ENCODE data around the gene FAXDC2. TPM values are rescaled to one million over a fixed set of nuclear protein-coding genes. Genes with fewer than 3 reads are reported as not detected.

The FAXDC2 gene
- total and polyA plus RNA-seq, 4 donors: 14.0 to 46.8 (median 28.2) TPM

DNA sequence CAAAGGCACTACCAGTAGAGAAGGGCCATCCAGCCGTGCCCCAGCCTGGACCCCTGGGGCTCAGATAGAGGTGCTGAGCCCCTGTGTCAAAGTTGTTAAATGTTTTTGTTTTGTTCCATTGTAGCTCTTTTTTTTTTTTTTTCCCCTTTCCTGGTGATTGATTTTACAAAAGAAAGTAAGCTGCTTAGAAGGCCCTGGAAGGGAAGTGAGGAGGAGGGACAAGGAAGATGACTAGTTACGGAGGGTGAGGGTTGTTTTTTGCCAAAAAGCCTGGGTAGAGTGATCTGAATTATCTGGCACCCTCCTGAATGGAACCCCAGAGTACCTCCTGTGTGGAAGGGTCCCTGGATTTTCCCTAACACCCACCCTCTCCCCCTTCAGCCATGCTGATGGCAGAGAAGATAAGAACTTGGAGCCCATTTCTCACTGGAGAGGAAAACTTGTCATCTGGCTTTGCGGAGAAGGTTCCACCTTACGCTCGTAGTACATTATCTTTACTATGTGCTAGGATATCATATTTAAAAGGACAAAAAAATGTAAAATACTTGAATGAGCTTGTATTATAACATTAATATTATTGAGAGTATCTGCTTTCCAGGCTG lies 33.4 kb downstream of the FAXDC2 start:
- H3K4me3 ChIP-seq (ENCODE audit: low read length in 2 of 2): no peak overlapping the region
- no peaks in the 10 kb centered on the region for H3K9me3 ChIP-seq (ENCODE audit: control insufficient read depth, low read length)
- no peaks in the 10 kb centered on the region for H3K4me1 ChIP-seq (ENCODE audit: control insufficient read depth in 1 of 2, insufficient read depth in 2 of 2, low read length in 2 of 2)
- DNase-seq (no peak), ATAC-seq (ENCODE audit: low FRiP score) (no peak)
- H3K36me3 ChIP-seq (ENCODE audit: control insufficient read depth in 1 of 2, insufficient read depth in 2 of 2, low read length in 1 of 2): peaks cover 0 to 12% of the 10 kb centered on the region in 2 donors
- intact Hi-C loops (cut with DNase I): no loop called here
- 70 to 76% methylated on average over 5 of the region's 5 CpGs for WGBS, 2 donors
- H3K27me3 ChIP-seq (ENCODE audit: control insufficient read depth in 1 of 2, insufficient read depth in 2 of 2, low read length in 1 of 2): no peaks in the 10 kb centered on the region
- H3K27ac ChIP-seq (ENCODE audit: low read depth in 1 of 2, low read length in 2 of 2): no peak overlapping the region

DNA sequence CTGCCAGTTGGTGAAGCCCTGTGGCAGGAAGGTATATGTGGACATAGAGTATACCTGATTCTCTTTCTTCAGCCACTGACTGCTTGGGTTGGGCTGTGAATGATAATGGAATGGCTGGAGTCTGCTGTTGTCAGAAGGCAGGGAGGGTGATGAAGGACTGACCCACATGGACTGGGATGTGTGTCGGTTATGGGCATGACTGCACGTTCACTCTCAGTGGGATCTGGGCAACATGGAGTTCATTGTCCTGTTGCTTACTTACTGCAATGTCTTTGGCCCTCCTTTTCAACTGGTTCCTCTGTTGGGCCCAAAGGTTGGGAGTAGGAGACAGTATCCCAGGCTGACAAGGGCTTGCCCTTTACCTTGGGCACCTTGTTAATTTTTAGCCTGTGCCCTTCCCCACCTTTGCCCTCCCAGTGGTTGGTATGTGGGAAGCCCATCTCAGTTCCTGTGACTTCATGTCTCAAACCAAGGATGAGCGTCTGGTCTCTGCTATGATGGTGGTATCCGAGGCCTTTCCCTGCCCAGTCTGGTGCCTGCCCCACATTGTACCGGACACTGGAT lies 34.6 kb downstream of the FAXDC2 start:
- Histone ChIP-seq H3K9me3 (ENCODE audit: control insufficient read depth, low read length) (no peaks in the 10 kb centered on the region), H3K4me1 (ENCODE audit: control insufficient read depth in 1 of 2, insufficient read depth in 2 of 2, low read length in 2 of 2) (no peaks in the 10 kb centered on the region), H3K27ac (ENCODE audit: low read depth in 1 of 2, low read length in 2 of 2) (no peak overlapping the region), H3K27me3 (ENCODE audit: control insufficient read depth in 1 of 2, insufficient read depth in 2 of 2, low read length in 1 of 2) (no peaks in the 10 kb centered on the region), H3K36me3 (ENCODE audit: control insufficient read depth in 1 of 2, insufficient read depth in 2 of 2, low read length in 1 of 2) (peaks cover 2 to 13% of the 10 kb centered on the region in 2 donors), H3K4me3 (ENCODE audit: low read length in 2 of 2) (no peak overlapping the region)
- WGBS, 2 donors: 72 to 74% methylated on average over 5 of the region's 5 CpGs
- no peak for ATAC-seq (ENCODE audit: low FRiP score)
- no peak for DNase-seq
- intact Hi-C loops (cut with DNase I): no loop called here

DNA sequence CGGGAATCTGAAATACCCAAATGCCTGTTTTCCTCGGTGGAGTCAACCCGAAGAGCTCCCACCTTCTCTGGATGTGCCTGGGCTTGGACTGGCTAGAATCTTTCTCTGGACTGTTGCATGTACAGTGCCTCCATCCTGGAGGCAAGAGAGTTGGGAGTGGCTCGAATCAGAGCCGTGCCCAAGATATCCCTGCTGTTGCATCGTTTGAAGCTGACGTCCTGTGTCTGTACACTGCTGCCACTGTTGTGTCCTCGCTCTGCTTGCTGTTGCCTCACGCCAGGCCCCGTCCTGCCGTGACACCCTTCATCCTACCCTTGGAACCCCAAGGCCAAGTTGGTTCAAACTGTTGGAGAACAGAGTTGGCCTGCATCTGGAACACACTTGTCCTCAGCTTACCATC lies 35.4 kb downstream of the FAXDC2 start:
- DNase-seq: no peak
- H3K4me1 ChIP-seq (ENCODE audit: control insufficient read depth in 1 of 2, insufficient read depth in 2 of 2, low read length in 2 of 2): no peaks in the 10 kb centered on the region
- peaks cover 2 to 13% of the 10 kb centered on the region in 2 donors for H3K36me3 ChIP-seq (ENCODE audit: control insufficient read depth in 1 of 2, insufficient read depth in 2 of 2, low read length in 1 of 2)
- H3K9me3 ChIP-seq (ENCODE audit: control insufficient read depth, low read length): no peaks in the 10 kb centered on the region
- WGBS, 2 donors: 75 to 81% methylated on average over 11 of the region's 11 CpGs
- no peaks in the 10 kb centered on the region for H3K27me3 ChIP-seq (ENCODE audit: control insufficient read depth in 1 of 2, insufficient read depth in 2 of 2, low read length in 1 of 2)
- H3K4me3 ChIP-seq (ENCODE audit: low read length in 2 of 2): no peak overlapping the region
- intact Hi-C loops (cut with DNase I): no loop called here
- H3K27ac ChIP-seq (ENCODE audit: low read depth in 1 of 2, low read length in 2 of 2): no peak overlapping the region
- ATAC-seq (ENCODE audit: low FRiP score): no peak

DNA sequence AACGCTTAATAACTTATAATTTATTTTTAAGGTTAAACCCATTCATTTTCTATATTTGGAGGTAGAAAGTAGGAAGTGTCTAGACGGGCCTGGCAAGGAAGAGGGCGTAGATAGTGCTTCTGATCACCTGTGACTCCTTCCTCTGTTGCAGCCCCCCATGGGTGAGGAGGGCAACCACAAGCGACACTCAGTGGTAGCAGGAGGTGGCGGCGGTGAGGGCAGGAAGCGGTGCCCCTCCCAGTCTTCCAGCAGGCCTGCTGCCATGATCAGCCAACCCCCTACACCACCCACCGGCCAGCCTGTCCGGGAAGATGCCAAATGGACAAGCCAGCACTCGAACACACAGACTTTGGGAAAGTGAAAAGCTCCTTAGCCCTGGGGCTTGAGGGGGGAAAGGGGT lies 36.7 kb downstream of the FAXDC2 start:
- Histone ChIP-seq H3K36me3 (ENCODE audit: control insufficient read depth in 1 of 2, insufficient read depth in 2 of 2, low read length in 1 of 2) (peaks cover 2 to 13% of the 10 kb centered on the region in 2 donors), H3K4me3 (ENCODE audit: low read length in 2 of 2) (no peak overlapping the region), H3K27me3 (ENCODE audit: control insufficient read depth in 1 of 2, insufficient read depth in 2 of 2, low read length in 1 of 2) (no peaks in the 10 kb centered on the region), H3K4me1 (ENCODE audit: control insufficient read depth in 1 of 2, insufficient read depth in 2 of 2, low read length in 2 of 2) (no peaks in the 10 kb centered on the region), H3K27ac (ENCODE audit: low read depth in 1 of 2, low read length in 2 of 2) (no peak overlapping the region), H3K9me3 (ENCODE audit: control insufficient read depth, low read length) (no peaks in the 10 kb centered on the region)
- intact Hi-C loops (cut with DNase I): loop anchor here in 1 of 2 donors (2.0 kb wide), 1 partner anchor 163 kb away; no protein-coding TSS in a partner anchor
- WGBS, 2 donors: 63 to 68% methylated on average over 10 of the region's 10 CpGs
- DNase-seq (no peak), ATAC-seq (ENCODE audit: low FRiP score) (no peak)

DNA sequence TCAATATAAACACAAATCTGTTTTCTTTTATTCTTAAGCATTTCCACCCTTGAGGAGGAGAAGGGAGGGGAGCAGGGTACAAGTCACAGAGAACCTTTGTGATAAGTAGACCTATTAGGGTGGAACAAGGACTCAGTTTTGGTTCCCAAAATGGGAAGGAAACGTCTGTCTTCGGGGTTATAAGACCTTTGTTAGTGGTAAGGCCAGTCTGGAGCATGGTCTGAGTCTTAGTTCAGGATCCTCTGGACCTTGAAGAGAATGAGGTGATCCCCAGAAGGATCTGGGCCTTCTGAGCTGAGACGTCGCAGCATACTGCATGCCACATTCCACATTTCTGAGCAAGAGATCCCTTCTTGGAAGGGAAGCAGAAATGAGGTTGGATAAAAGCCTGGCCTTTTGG lies 37.2 kb downstream of the FAXDC2 start:
- WGBS, 2 donors: 60 to 69% methylated on average over 4 of the region's 4 CpGs
- H3K27me3 ChIP-seq (ENCODE audit: control insufficient read depth in 1 of 2, insufficient read depth in 2 of 2, low read length in 1 of 2): no peaks in the 10 kb centered on the region
- H3K4me1 ChIP-seq (ENCODE audit: control insufficient read depth in 1 of 2, insufficient read depth in 2 of 2, low read length in 2 of 2): no peaks in the 10 kb centered on the region
- H3K36me3 ChIP-seq (ENCODE audit: control insufficient read depth in 1 of 2, insufficient read depth in 2 of 2, low read length in 1 of 2): peaks cover 2 to 13% of the 10 kb centered on the region in 2 donors
- no peak for DNase-seq
- no peak overlapping the region for H3K27ac ChIP-seq (ENCODE audit: low read depth in 1 of 2, low read length in 2 of 2)
- no peaks in the 10 kb centered on the region for H3K9me3 ChIP-seq (ENCODE audit: control insufficient read depth, low read length)
- no peak overlapping the region for H3K4me3 ChIP-seq (ENCODE audit: low read length in 2 of 2)
- intact Hi-C loops (cut with DNase I): loop anchor here in 1 of 2 donors (2.0 kb wide), 1 partner anchor 162 kb away; no protein-coding TSS in a partner anchor
- ATAC-seq (ENCODE audit: low FRiP score): no peak

DNA sequence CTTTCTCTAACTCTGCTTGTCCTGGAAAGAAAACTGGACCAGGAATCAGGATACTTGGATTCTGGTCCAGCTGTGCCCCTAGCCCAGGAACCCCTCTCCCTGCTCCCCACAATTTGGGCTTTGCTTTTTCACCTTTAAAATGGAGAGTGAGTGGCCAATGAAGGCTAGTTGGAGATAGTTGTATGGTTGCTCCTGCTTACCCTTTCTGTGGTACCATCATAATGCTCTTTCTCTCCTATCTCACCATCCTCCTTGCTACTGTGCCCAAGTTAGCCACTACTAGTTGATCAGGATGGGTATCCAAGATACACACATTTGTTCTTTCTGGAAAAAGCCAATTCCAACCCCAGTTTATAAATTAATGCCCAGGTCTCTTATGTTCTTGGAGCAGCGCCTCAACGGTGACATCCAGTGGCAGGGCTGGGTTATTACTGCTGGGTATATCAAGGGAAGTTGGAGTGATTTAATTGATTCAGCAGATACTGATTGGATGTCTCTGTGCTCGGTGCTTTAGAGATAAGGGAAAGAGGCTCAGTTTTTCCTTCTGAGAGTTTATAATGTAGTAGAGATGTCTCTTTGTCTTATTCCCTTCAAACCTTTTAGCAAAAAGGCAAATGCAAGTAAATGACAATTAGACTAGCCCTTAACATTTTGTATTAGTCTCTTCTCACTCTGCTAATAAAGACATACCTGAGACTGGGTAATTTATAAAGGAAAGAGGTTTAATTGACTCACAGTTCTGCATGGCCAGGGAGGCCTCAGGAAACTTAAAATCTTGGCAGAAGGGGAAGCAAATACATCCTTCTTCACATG lies 38.5 kb downstream of the FAXDC2 start:
- no peaks in the 10 kb centered on the region for H3K9me3 ChIP-seq (ENCODE audit: control insufficient read depth, low read length)
- no peak overlapping the region for H3K27ac ChIP-seq (ENCODE audit: low read depth in 1 of 2, low read length in 2 of 2)
- H3K4me1 ChIP-seq (ENCODE audit: control insufficient read depth in 1 of 2, insufficient read depth in 2 of 2, low read length in 2 of 2): no peaks in the 10 kb centered on the region
- ATAC-seq (ENCODE audit: low FRiP score) (peak; percentile 80), DNase-seq (peak; percentile 65 to 86)
- H3K27me3 ChIP-seq (ENCODE audit: control insufficient read depth in 1 of 2, insufficient read depth in 2 of 2, low read length in 1 of 2): no peaks in the 10 kb centered on the region
- peaks cover 2 to 10% of the 10 kb centered on the region in 2 donors for H3K36me3 ChIP-seq (ENCODE audit: control insufficient read depth in 1 of 2, insufficient read depth in 2 of 2, low read length in 1 of 2)
- intact Hi-C loops (cut with DNase I): loop anchor here (2.0 kb wide), 1 partner anchor 161 kb away; no protein-coding TSS in a partner anchor
- H3K4me3 ChIP-seq (ENCODE audit: low read length in 2 of 2): no peak overlapping the region
- 35 to 45% methylated on average over 3 of the region's 3 CpGs for WGBS, 2 donors

DNA sequence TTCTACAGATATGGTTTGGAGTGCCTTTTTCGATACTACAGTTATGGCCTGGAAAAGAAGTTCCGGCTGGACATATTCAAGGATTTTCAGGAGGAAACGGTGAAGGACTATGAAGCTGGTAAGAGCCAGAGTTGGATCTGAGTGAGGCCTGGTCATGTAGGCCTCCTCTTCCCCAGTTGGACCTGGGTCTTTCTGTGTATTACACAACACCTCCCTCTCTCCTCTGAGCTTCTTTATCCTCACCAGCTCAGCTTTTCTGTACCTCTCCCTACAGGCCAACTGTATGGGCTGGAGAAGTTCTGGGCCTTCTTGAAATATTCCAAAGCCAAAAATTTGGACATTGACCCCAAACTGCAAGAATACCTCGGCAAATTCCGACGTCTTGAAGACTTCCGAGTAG lies 39.2 kb downstream of the FAXDC2 start:
- ATAC-seq (ENCODE audit: low FRiP score): no peak
- H3K4me1 ChIP-seq (ENCODE audit: control insufficient read depth in 1 of 2, insufficient read depth in 2 of 2, low read length in 2 of 2): no peaks in the 10 kb centered on the region
- no peaks in the 10 kb centered on the region for H3K27me3 ChIP-seq (ENCODE audit: control insufficient read depth in 1 of 2, insufficient read depth in 2 of 2, low read length in 1 of 2)
- WGBS, 2 donors: 78% methylated on average over 7 of the region's 7 CpGs
- H3K9me3 ChIP-seq (ENCODE audit: control insufficient read depth, low read length): no peaks in the 10 kb centered on the region
- DNase-seq: no peak
- no peak overlapping the region for H3K4me3 ChIP-seq (ENCODE audit: low read length in 2 of 2)
- H3K27ac ChIP-seq (ENCODE audit: low read depth in 1 of 2, low read length in 2 of 2): no peak overlapping the region
- intact Hi-C loops (cut with DNase I): loop anchor here in 1 of 2 donors (2.0 kb wide), 1 partner anchor 160 kb away; no protein-coding TSS in a partner anchor
- H3K36me3 ChIP-seq (ENCODE audit: control insufficient read depth in 1 of 2, insufficient read depth in 2 of 2, low read length in 1 of 2): peaks cover 5 to 10% of the 10 kb centered on the region in 2 donors

DNA sequence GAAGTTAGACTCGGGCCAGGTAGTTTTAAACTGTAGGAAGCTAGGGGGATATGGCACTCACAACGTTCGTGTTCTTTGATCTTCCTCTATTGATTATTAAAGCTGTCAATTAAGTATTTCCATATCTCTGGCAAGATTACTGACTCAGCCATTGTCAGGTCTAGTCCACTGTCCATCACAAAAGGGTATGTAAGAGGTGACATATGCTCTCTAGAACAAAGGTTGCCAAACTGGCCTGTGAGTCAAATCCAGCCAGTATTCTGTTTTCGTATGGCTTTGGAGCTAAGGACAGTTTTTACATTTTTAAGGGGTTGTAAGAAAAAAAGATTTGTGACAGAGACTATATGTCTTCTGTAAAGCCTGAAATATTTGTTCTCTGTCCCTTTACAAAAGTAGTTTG lies 44.2 kb downstream of the FAXDC2 start:
- H3K36me3 ChIP-seq (ENCODE audit: control insufficient read depth in 1 of 2, insufficient read depth in 2 of 2, low read length in 1 of 2): peaks cover 9 to 20% of the 10 kb centered on the region in 2 donors
- H3K4me1 ChIP-seq (ENCODE audit: control insufficient read depth in 1 of 2, insufficient read depth in 2 of 2, low read length in 2 of 2): no peaks in the 10 kb centered on the region
- no peak for ATAC-seq (ENCODE audit: low FRiP score)
- no peak overlapping the region for H3K4me3 ChIP-seq (ENCODE audit: low read length in 2 of 2)
- no peak overlapping the region for H3K27ac ChIP-seq (ENCODE audit: low read depth in 1 of 2, low read length in 2 of 2)
- DNase-seq: no peak
- intact Hi-C loops (cut with DNase I): loop anchor here in 1 of 2 donors (10.0 kb wide), 1 partner anchor 121 kb away; no protein-coding TSS in a partner anchor
- no peaks in the 10 kb centered on the region for H3K9me3 ChIP-seq (ENCODE audit: control insufficient read depth, low read length)
- no peaks in the 10 kb centered on the region for H3K27me3 ChIP-seq (ENCODE audit: control insufficient read depth in 1 of 2, insufficient read depth in 2 of 2, low read length in 1 of 2)
- WGBS, 2 donors: 77 to 80% methylated on average over 4 of the region's 4 CpGs

Data from aorta (tissue), 5 donors.